GM19043 (cell line): ENCODE results near the gene SCD.

Source experiments
- ATAC-seq: cut with Tn5 transposase; IDR thresholded peaks from one replicate; pipeline ENCODE4 v1.9.1; 2021; ENCODE audit warnings: low read depth; ENCODE audit not compliant: unreplicated experiment

SCD gene

GRCh38 chr10:100339236-100339635, 7.8 kb upstream of the SCD start:
- peak; percentile 65 for ATAC-seq

GRCh38 chr10:100340948-100341847, 5.8 kb upstream of the SCD start:
- ATAC-seq = no peak

- ATAC-seq = no peak
Observed at GRCh38 chr10:100341953-100342626, 4.9 kb upstream of the SCD start.

GRCh38 chr10:100342627-100342972, 4.4 kb upstream of the SCD start:
- no peak for ATAC-seq

- ATAC-seq = no peak
Observed at GRCh38 chr10:100344241-100344788, 2.7 kb upstream of the SCD start.

- ATAC-seq = no peak
Observed at GRCh38 chr10:100345570-100346330, 1.3 kb upstream of the SCD start.

- peak; percentile 47 for ATAC-seq
Observed at GRCh38 chr10:100346351-100346764, 675 bp upstream of the SCD start.

GRCh38 chr10:100347568-100348195, 649 bp downstream of the SCD start:
- no peak for ATAC-seq

GRCh38 chr10:100348389-100348927, 1.4 kb downstream of the SCD start:
- no peak for ATAC-seq

- no peak for ATAC-seq
Observed at GRCh38 chr10:100349087-100349486, 2.1 kb downstream of the SCD start.

- ATAC-seq = no peak
Observed at GRCh38 chr10:100349672-100350071, 2.6 kb downstream of the SCD start.

- ATAC-seq = no peak
Observed at GRCh38 chr10:100350914-100351485, 4.0 kb downstream of the SCD start.

- ATAC-seq = no peak
Observed at GRCh38 chr10:100353770-100354485, 6.9 kb downstream of the SCD start.

GRCh38 chr10:100355086-100355485, 8.1 kb downstream of the SCD start:
- no peak for ATAC-seq

GRCh38 chr10:100356067-100357017, 9.3 kb downstream of the SCD start:
- no peak for ATAC-seq

- ATAC-seq = no peak
Observed at GRCh38 chr10:100357059-100357858, 10.2 kb downstream of the SCD start.

GRCh38 chr10:100359030-100359432, 12.0 kb downstream of the SCD start:
- ATAC-seq = no peak
